GM19324 (cell line): Measurements from ENCODE around the gene TSC2.
"Not testable (repeated sequence)": the region's sequence is repeated elsewhere in the genome, so short reads cannot be mapped to it uniquely, and the experiment has no call there.

Experiments
- ATAC-seq: cut with Tn5 transposase; IDR thresholded peaks from one replicate; pipeline ENCODE4 v1.9.1; 2021; ENCODE audit warnings: mild to moderate bottlenecking, moderate library complexity; ENCODE audit not compliant: unreplicated experiment, low FRiP score

Gene TSC2

GRCh38 chr16:2009164-2009711, 38.5 kb upstream of the TSC2 start:
- peak; percentile 41 for ATAC-seq

- peak; percentile 84 for ATAC-seq
These were observed 37.8 kb upstream of the TSC2 start, which contains the start of gene ZNF598 for GRCh38 chr16:2009791-2010510. Gene ZNF598 (minus strand): TSS chr16:2009821.

- ATAC-seq: not testable (repeated sequence)
These were observed 36.1 kb upstream of the TSC2 start for GRCh38 chr16:2011726-2012125.

- ATAC-seq: no peak
These were observed 34.3 kb upstream of the TSC2 start for GRCh38 chr16:2013527-2013926.

GRCh38 chr16:2015117-2015946, 32.5 kb upstream of the TSC2 start:
- no peak for ATAC-seq

- no peak for ATAC-seq
These were observed 31.9 kb upstream of the TSC2 start for GRCh38 chr16:2015947-2016208.

- ATAC-seq: no peak
These were observed 31.3 kb upstream of the TSC2 start for GRCh38 chr16:2016407-2016922.

- ATAC-seq: no peak
These were observed 28.3 kb upstream of the TSC2 start, which contains the start of gene NPW for GRCh38 chr16:2019518-2019920. Gene NPW (plus strand): TSS chr16:2019785.

- no peak for ATAC-seq
These were observed 27.6 kb upstream of the TSC2 start for GRCh38 chr16:2019921-2020831.

GRCh38 chr16:2022723-2023091, 25.1 kb upstream of the TSC2 start:
- ATAC-seq: peak; percentile 16

- peak; percentile 69 for ATAC-seq
These were observed 24.4 kb upstream of the TSC2 start for GRCh38 chr16:2023092-2024031.

- ATAC-seq: no peak
These were observed 23.8 kb upstream of the TSC2 start for GRCh38 chr16:2024032-2024420.

GRCh38 chr16:2025251-2025650, 22.5 kb upstream of the TSC2 start:
- no peak for ATAC-seq

- no peak for ATAC-seq
These were observed 21.8 kb upstream of the TSC2 start for GRCh38 chr16:2025878-2026460.

GRCh38 chr16:2026461-2027023, 21.2 kb upstream of the TSC2 start, which contains the start of gene NHERF2:
Gene NHERF2 (plus strand): TSS chr16:2026902. CDS start chr16:2027006, 104 bp downstream.
- ATAC-seq: no peak

GRCh38 chr16:2027024-2028010, 20.5 kb upstream of the TSC2 start:
- no peak for ATAC-seq

GRCh38 chr16:2028146-2028545, 19.6 kb upstream of the TSC2 start:
- no peak for ATAC-seq
